Testis (tissue), 3 donors: ENCODE data around the gene ICA1L. TPM values are rescaled to one million over a fixed set of nuclear protein-coding genes. Genes with fewer than 3 reads are reported as not detected.

ENCODE experiments used
- DNase-seq: peaks from one replicate; pipeline ENCODE4 v3.0.0-alpha.2; 2019
- H3K27ac ChIP-seq, 2 donors: fragments of 200-600 bp; sonication (generic); one replicate each; pipeline ENCODE4 v1.5.1; 2019
- H3K27me3 ChIP-seq: fragments of 200-600 bp; sonication (generic); one replicate; pipeline ENCODE4 v1.5.1; 2019
- H3K36me3 ChIP-seq: fragments of 200-600 bp; sonication (generic); one replicate; pipeline ENCODE4 v1.5.1; 2017; ENCODE audit warnings: low read depth; ENCODE audit errors: missing control alignments
- H3K4me1 ChIP-seq: fragments of 200-600 bp; sonication (generic); one replicate; pipeline ENCODE4 v1.5.1; 2019
- H3K4me3 ChIP-seq, 2 donors: fragments of 200-600 bp; sonication (generic); one replicate each; pipeline ENCODE4 v1.5.1; 2017 to 2019
- H3K9me3 ChIP-seq: fragments of 200-600 bp; sonication (generic); one replicate; pipeline ENCODE4 v1.5.1; 2017
- POLR2A ChIP-seq: fragments of 450-650 bp; IDR thresholded peaks from one replicate; pipeline ENCODE4 v1.6.1; 2017; ENCODE audit warnings: antibody characterized with exemption, mild to moderate bottlenecking, moderate library complexity
- WGBS, 2 donors: methylation state at CpG; one replicate each; pipeline ENCODE4 v1.1.5; 2018; 5-methylcytosine and 5-hydroxymethylcytosine counted together
- intact Hi-C: fragments of 100-400 bp; cut with DNase I; formaldehyde crosslinking; loops from one replicate; pipeline ENCODE4 v1.15.1; 2023; ENCODE audit warnings: low total_unique reads
- polyA plus RNA-seq: library from polyadenylated mRNA; stranded (reverse); fragments of 350-450 nt; fragmentation: Illumina TruSeq; extraction: RNeasy Lipid Tissue Mini Kit (QIAGEN cat#74804); gene quantifications from one replicate; pipeline ENCODE4 v1.2.3, GENCODE V29; 2014; ENCODE audit warnings: low read depth, low replicate concordance; ENCODE audit not compliant: insufficient read depth
- total RNA-seq, 2 donors: library from RNA; depleted of rRNA; stranded (reverse); fragments of >200 nt; gene quantifications; one replicate each; pipeline ENCODE4 v1.2.3, GENCODE V29; 2016
- TF ChIP-seq, protein P1 (sequence below), 3 experiments: fragments of 450-650 bp in 2 of 3; fragments of 200-600 bp in 1 of 3; sonication (generic) in 1 of 3; IDR thresholded peaks; one replicate each; pipeline ENCODE4 v1.5.1; 2016 to 2019; ENCODE audit warnings: antibody characterized with exemption in 3 of 3, mild to moderate bottlenecking in 2 of 3, moderate library complexity in 1 of 3

Gene ICA1L
- total and polyA plus RNA-seq, 3 donors from 2014 or later: 18.9 to 41.8 (median 36.0) TPM

DNA sequence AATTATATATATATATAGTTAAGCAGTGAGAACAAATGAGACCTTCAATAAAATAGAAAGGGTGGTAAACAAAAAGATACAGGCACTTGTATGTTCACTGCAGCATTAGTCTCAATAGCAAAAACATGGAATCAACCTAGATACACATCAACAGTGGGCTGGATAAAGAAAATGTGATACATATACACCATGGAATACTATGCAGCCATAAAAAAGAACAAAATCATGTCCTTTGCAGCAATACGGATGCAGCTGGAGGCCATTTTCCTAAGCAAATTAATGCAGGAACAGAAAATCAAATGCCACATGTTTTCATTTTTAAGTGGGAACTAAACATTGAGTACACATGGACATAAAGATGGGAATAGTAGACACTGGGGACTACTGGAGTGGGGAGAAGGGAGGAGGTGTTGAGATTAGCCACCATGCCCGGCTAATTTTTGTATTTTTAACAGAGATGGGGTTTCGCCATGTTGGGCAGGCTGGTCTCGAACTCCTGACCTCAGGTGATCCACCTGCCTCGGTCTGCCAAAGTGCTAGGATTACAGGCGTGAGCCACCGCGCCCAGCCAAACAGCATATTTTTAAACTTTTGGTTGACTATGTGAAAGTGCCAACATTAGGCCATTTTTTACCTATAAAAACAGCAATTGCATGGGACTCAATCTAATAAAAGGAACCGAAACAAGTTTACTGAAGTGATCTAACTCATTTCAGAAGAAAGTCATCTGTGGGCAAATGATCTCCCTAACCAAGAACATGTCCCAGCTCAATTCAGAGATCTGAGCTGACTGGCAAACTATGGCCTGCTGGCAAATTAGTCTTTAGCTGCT, 23.7 kb downstream of the ICA1L start:
- intact Hi-C loops: no loop called here
- Histone ChIP-seq H3K4me1 (no peaks in the 10 kb centered on the region), H3K4me3 (no peak overlapping the region), H3K36me3 (no peaks in the 10 kb centered on the region), H3K9me3 (no peaks in the 10 kb centered on the region), H3K27ac (no peak overlapping the region), H3K27me3 (no peaks in the 10 kb centered on the region)
- DNase-seq: no peak
- TF ChIP-seq POLR2A: no peak
- TF ChIP-seq, protein P1, sequence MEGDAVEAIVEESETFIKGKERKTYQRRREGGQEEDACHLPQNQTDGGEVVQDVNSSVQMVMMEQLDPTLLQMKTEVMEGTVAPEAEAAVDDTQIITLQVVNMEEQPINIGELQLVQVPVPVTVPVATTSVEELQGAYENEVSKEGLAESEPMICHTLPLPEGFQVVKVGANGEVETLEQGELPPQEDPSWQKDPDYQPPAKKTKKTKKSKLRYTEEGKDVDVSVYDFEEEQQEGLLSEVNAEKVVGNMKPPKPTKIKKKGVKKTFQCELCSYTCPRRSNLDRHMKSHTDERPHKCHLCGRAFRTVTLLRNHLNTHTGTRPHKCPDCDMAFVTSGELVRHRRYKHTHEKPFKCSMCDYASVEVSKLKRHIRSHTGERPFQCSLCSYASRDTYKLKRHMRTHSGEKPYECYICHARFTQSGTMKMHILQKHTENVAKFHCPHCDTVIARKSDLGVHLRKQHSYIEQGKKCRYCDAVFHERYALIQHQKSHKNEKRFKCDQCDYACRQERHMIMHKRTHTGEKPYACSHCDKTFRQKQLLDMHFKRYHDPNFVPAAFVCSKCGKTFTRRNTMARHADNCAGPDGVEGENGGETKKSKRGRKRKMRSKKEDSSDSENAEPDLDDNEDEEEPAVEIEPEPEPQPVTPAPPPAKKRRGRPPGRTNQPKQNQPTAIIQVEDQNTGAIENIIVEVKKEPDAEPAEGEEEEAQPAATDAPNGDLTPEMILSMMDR (IDR thresholded peaks at IDR 0.05): no peak
- 88 to 95% methylated on average over 9 of the region's 9 CpGs for WGBS, 2 donors

GRCh38 chr2:202844656-202845055, 26.9 kb downstream of the ICA1L start:
- H3K27ac ChIP-seq: no peak overlapping the region
- DNase-seq: no peak
- TF ChIP-seq, protein P1 (IDR thresholded peaks at IDR 0.05): no peak
- no peak for TF ChIP-seq POLR2A
- H3K4me3 ChIP-seq: no peak overlapping the region
- H3K36me3 ChIP-seq: no peaks in the 10 kb centered on the region
- H3K27me3 ChIP-seq: no peaks in the 10 kb centered on the region
- H3K4me1 ChIP-seq: no peaks in the 10 kb centered on the region
- intact Hi-C loops: no loop called here
- H3K9me3 ChIP-seq: no peaks in the 10 kb centered on the region
- 68 to 77% methylated on average over 2 of the region's 2 CpGs for WGBS, 2 donors

- TF ChIP-seq, protein P1 (IDR thresholded peaks at IDR 0.05): no peak
- no peak for TF ChIP-seq POLR2A
- no peaks in the 10 kb centered on the region for H3K36me3 ChIP-seq
- no peak overlapping the region for H3K4me3 ChIP-seq
- no peaks in the 10 kb centered on the region for H3K27me3 ChIP-seq
- intact Hi-C loops: no loop called here
- H3K9me3 ChIP-seq: no peaks in the 10 kb centered on the region
- no peaks in the 10 kb centered on the region for H3K4me1 ChIP-seq
- H3K27ac ChIP-seq: no peak overlapping the region
- DNase-seq: no peak
These were observed 28.9 kb downstream of the ICA1L start for GRCh38 chr2:202842690-202843089.

- H3K4me1 ChIP-seq: no peaks in the 10 kb centered on the region
These were observed 30.3 kb downstream of the ICA1L start for GRCh38 chr2:202841090-202841867.

More at GRCh38 chr2:202841090-202841867, 30.3 kb downstream of the ICA1L start:
- Histone ChIP-seq H3K9me3 (no peaks in the 10 kb centered on the region), H3K27ac (no peak overlapping the region), H3K4me3 (no peak overlapping the region), H3K36me3 (no peaks in the 10 kb centered on the region), H3K27me3 (no peaks in the 10 kb centered on the region)
- intact Hi-C loops: no loop called here
- TF ChIP-seq POLR2A: no peak
- TF ChIP-seq, protein P1 (IDR thresholded peaks at IDR 0.05): no peak
- 76 to 89% methylated on average over 8 to 11 of the region's 11 CpGs for WGBS, 2 donors
- DNase-seq: no peak
